Measurements from ENCODE around the gene ACVR1B.
A peak's percentile ranks its signal among the peaks of the same experiment; 100 is the strongest.

Gene ACVR1B

DNA sequence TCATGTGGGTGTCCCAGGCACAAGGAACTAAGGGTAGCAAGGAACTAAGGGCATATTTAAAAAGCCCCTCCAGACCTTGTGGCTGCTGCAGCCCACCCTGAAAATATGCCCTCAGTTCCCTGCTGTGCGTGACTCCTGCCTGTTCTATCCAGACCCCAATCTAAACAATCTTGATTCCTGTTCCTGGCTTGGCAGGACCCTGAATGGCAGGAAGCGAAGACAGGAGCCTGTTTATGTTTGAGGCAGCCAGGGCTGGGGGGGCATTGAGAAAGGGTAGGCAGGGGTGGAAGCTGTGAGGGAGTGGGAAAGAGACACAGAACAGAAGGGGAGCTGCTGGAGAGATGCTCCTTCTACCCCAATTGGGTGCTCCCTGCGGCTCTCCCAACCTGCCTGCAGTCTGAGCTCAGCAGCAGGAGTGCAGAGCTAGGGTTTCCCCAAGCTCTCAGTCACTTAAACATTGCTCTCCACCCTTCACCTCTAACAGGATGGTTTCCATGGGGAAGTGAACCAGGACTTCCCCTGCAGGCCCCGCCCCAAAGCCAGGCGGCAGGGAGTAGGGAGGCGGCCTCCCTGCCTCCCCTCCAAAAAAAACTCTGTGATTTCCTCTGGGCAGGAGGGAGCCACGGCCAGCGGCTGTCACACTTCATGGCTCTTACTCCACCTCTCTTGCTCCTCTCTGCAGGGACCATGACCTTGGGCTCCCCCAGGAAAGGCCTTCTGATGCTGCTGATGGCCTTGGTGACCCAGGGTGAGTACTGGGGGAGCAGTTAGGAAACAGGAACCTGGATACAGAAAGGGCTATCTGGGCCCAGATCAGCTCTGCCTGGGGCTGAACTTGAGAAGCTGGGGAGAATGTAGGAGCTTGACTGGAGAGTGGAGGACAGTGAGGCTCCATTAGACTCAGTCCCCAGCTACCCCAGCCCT, 39.4 kb upstream of the ACVR1B start:
- H3K4me1 ChIP-seq (ENCODE audit: low read length) = peaks cover 6% of the 10 kb centered on the region; the same call in 1 of the 2 replicates
- no peaks in the 10 kb centered on the region for H3K9me3 ChIP-seq (ENCODE audit: insufficient read depth, low read length)
- no peak overlapping the region for H3K4me2 ChIP-seq (ENCODE audit: low read length)
- H2AFZ ChIP-seq (ENCODE audit: low read depth, low read length) = no peak overlapping the region; the same call in 1 of the 2 replicates
- no peak overlapping the region for H3K27ac ChIP-seq (ENCODE audit: low read length)
- no peaks in the 10 kb centered on the region for H3K79me2 ChIP-seq (ENCODE audit: low read length)
- H3K4me3 ChIP-seq (ENCODE audit: low read length) = no peak overlapping the region
- H3K36me3 ChIP-seq (replicated peaks; ENCODE audit: low read depth, low read length) = no peaks in the 10 kb centered on the region
- H3K27me3 ChIP-seq (ENCODE audit: low read depth, low read length) = peaks cover 17% of the 10 kb centered on the region
- TF ChIP-seq, protein P1, sequence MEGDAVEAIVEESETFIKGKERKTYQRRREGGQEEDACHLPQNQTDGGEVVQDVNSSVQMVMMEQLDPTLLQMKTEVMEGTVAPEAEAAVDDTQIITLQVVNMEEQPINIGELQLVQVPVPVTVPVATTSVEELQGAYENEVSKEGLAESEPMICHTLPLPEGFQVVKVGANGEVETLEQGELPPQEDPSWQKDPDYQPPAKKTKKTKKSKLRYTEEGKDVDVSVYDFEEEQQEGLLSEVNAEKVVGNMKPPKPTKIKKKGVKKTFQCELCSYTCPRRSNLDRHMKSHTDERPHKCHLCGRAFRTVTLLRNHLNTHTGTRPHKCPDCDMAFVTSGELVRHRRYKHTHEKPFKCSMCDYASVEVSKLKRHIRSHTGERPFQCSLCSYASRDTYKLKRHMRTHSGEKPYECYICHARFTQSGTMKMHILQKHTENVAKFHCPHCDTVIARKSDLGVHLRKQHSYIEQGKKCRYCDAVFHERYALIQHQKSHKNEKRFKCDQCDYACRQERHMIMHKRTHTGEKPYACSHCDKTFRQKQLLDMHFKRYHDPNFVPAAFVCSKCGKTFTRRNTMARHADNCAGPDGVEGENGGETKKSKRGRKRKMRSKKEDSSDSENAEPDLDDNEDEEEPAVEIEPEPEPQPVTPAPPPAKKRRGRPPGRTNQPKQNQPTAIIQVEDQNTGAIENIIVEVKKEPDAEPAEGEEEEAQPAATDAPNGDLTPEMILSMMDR (IDR thresholded peaks at IDR 0.05; ENCODE audit: low read depth, low read length) = no peak
- no peak for TF ChIP-seq EZH2phosphoT487 (IDR thresholded peaks at IDR 0.05; ENCODE audit: low read depth)
- H4K20me1 ChIP-seq (ENCODE audit: insufficient read depth, low read length) = no peaks in the 10 kb centered on the region
- no peak overlapping the region for H3K9ac ChIP-seq (ENCODE audit: low read length)

DNA sequence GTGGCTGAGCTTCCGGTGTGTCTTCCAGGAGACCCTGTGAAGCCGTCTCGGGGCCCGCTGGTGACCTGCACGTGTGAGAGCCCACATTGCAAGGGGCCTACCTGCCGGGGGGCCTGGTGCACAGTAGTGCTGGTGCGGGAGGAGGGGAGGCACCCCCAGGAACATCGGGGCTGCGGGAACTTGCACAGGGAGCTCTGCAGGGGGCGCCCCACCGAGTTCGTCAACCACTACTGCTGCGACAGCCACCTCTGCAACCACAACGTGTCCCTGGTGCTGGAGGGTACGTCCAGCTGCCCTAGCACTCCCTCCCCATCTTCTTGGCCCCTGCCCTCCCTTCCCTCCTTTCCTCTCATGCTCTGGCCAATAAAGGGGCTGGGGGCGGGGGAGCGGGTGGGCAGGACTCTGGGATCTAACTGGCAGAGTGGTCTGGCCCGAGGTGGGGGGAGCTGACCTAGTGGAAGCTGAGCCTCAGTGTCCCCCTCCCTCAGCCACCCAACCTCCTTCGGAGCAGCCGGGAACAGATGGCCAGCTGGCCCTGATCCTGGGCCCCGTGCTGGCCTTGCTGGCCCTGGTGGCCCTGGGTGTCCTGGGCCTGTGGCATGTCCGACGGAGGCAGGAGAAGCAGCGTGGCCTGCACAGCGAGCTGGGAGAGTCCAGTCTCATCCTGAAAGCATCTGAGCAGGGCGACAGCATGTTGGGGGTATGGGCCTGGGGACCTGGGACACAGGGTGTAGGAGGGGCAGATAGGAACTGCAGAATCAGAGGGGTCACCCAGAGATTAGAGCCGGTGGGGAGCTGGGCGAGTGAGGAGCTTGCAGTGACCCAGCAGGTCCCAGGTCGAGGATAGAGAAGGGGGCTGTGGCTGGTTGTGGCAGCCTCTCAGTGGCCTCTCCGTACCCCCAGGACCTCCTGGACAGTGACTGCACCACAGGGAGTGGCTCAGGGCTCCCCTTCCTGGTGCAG, 38.1 kb upstream of the ACVR1B start:
- H2AFZ ChIP-seq (ENCODE audit: low read depth, low read length) = no peak overlapping the region
- H3K4me2 ChIP-seq (ENCODE audit: low read length) = no peak overlapping the region
- no peaks in the 10 kb centered on the region for H3K9me3 ChIP-seq (ENCODE audit: insufficient read depth, low read length)
- H4K20me1 ChIP-seq (ENCODE audit: insufficient read depth, low read length) = no peaks in the 10 kb centered on the region
- H3K4me3 ChIP-seq (ENCODE audit: low read length) = no peak overlapping the region
- no peak overlapping the region for H3K27ac ChIP-seq (ENCODE audit: low read length)
- no peaks in the 10 kb centered on the region for H3K79me2 ChIP-seq (ENCODE audit: low read length)
- no peaks in the 10 kb centered on the region for H3K36me3 ChIP-seq (replicated peaks; ENCODE audit: low read depth, low read length)
- no peak for TF ChIP-seq EZH2phosphoT487 (IDR thresholded peaks at IDR 0.05; ENCODE audit: low read depth)
- TF ChIP-seq, protein P1 (IDR thresholded peaks at IDR 0.05; ENCODE audit: low read depth, low read length) = peak; percentile 9; the same call in 1 of the 2 replicates
- peaks cover 17% of the 10 kb centered on the region for H3K27me3 ChIP-seq (ENCODE audit: low read depth, low read length)
- peaks cover 6% of the 10 kb centered on the region; the same call in 1 of the 2 replicates for H3K4me1 ChIP-seq (ENCODE audit: low read length)
- H3K9ac ChIP-seq (ENCODE audit: low read length) = no peak overlapping the region

DNA sequence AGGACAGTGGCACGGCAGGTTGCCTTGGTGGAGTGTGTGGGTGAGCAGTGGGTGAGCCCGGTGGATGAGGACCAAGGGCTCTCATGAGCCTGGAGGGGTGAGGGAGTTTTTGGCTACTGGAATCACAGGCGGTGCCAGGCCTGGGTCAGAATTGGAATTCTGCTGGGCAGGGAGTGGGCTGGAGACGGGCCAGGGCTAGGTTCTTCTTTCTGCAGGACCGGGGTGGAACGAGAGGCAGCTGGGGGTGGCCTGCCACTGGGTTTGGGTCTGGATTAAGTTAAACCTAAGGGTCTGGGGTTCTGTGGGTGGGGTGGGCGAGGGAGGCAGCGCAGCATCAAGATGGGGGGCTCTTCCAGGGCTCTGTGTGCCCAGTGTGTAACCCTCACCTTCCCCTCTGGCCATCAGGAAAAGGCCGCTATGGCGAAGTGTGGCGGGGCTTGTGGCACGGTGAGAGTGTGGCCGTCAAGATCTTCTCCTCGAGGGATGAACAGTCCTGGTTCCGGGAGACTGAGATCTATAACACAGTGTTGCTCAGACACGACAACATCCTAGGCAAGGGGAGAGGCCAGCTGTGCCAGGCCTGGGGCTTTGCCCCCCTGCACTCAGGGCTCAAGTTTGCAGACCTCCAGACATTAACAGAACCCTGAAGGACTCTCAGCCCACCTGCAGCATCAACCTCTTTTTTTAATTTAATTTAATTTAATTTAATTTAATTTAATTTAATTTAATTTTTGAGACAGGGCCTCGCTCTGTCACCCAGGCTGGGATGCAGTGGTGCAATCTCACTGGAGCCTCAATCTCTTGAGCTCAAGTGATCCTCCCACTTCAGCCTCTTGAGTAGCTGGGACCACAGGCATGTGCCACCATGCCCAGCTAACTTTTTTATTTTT, 37.2 kb upstream of the ACVR1B start:
- H2AFZ ChIP-seq (ENCODE audit: low read depth, low read length) = no peak overlapping the region
- no peak overlapping the region for H3K9ac ChIP-seq (ENCODE audit: low read length)
- H3K4me1 ChIP-seq (ENCODE audit: low read length) = peaks cover 6% of the 10 kb centered on the region; the same call in 1 of the 2 replicates
- no peaks in the 10 kb centered on the region for H3K79me2 ChIP-seq (ENCODE audit: low read length)
- H3K36me3 ChIP-seq (replicated peaks; ENCODE audit: low read depth, low read length) = no peaks in the 10 kb centered on the region
- TF ChIP-seq, protein P1 (IDR thresholded peaks at IDR 0.05; ENCODE audit: low read depth, low read length) = no peak
- no peak for TF ChIP-seq EZH2phosphoT487 (IDR thresholded peaks at IDR 0.05; ENCODE audit: low read depth)
- no peak overlapping the region for H3K4me2 ChIP-seq (ENCODE audit: low read length)
- H3K4me3 ChIP-seq (ENCODE audit: low read length) = no peak overlapping the region
- no peak overlapping the region for H3K27ac ChIP-seq (ENCODE audit: low read length)
- H4K20me1 ChIP-seq (ENCODE audit: insufficient read depth, low read length) = no peaks in the 10 kb centered on the region
- H3K27me3 ChIP-seq (ENCODE audit: low read depth, low read length) = peaks cover 10% of the 10 kb centered on the region
- H3K9me3 ChIP-seq (ENCODE audit: insufficient read depth, low read length) = no peaks in the 10 kb centered on the region

Data from OCI-LY3 (cell line).